GM12878 (cell line): ENCODE data around the gene PPP1R9B. TPM values are rescaled to one million over a fixed set of nuclear protein-coding genes. Genes with fewer than 3 reads are reported as not detected.

ENCODE experiments used
- ATAC-seq: fragments of 200-7000 bp; cut with Tn5 transposase; 3 replicates; pipeline ENCODE4 v1.9.1; 2020; ENCODE audit warnings: mild to moderate bottlenecking, moderate library complexity
- BruUV-seq: library from RNA; stranded (reverse); fragments of 400-500 nt; replicated peaks from 2 replicates; lab custom pipeline; 2021; lab: Mats Ljungman, UMichigan
- CTCF ChIA-PET: fragments of 300-600 bp; sonication (Branson Sonifier 250); formaldehyde crosslinking; extraction: SDS; loops from one replicate; lab custom pipeline; 2021; ENCODE audit warnings: inconsistent platforms; lab: Yijun Ruan, JAX
- POLR2A ChIA-PET: fragments of 350-600 bp; formaldehyde crosslinking; extraction: SDS; loops from one replicate; lab custom pipeline; 2021; ENCODE audit warnings: inconsistent platforms; lab: Charles Lee
- RAD21 ChIA-PET: fragments of 300-600 bp; sonication (Branson Sonifier 250); formaldehyde crosslinking; loops from one replicate; lab custom pipeline; 2023; ENCODE audit warnings: antibody characterized with exemption; ENCODE audit not compliant: unreplicated experiment; lab: Charles Lee
- SMC1A ChIA-PET: fragments of 300-600 bp; sonication (Branson Sonifier 250); formaldehyde crosslinking; loops from one replicate; lab custom pipeline; 2023; ENCODE audit not compliant: unreplicated experiment, uncharacterized antibody; lab: Charles Lee
- DNase-seq: peaks from one replicate; pipeline ENCODE4 v3.0.0-alpha.2; 2011; ENCODE audit warnings: low read depth, low spot score
- FAIRE-seq: peaks from 3 replicates; lab custom pipeline; 2011; peaks lifted over from hg19 to GRCh38; lab: Jason Lieb, UNC
- H2AFZ ChIP-seq: 2 replicates; pipeline ENCODE4 v1.6.0; 2011; ENCODE audit warnings: low read depth, low read length, control low read depth; ENCODE audit not compliant: control insufficient read depth
- H3K27ac ChIP-seq: 2 replicates; pipeline ENCODE4 v1.5.1; 2011; ENCODE audit warnings: control low read depth; ENCODE audit not compliant: control insufficient read depth, insufficient read depth
- H3K27me3 ChIP-seq, 2 experiments: replicated peaks in 1 of 2; 2 replicates each; pipeline versions ENCODE4 v1.6.0 to v1.6.1; 2011; ENCODE audit warnings: low read length in 1 of 2; ENCODE audit not compliant: control insufficient read depth in 2 of 2, insufficient read depth in 2 of 2
- H3K36me3 ChIP-seq, 2 experiments: 2 replicates each; pipeline ENCODE4 v1.5.1; 2011; ENCODE audit warnings: low read length in 1 of 2; ENCODE audit not compliant: control insufficient read depth in 2 of 2, insufficient read depth in 2 of 2
- H3K4me1 ChIP-seq: 2 replicates; pipeline ENCODE4 v1.6.1; 2011; ENCODE audit warnings: mild to moderate bottlenecking, low read length, moderate library complexity, mixed read lengths; ENCODE audit not compliant: control insufficient read depth, insufficient read depth
- H3K4me2 ChIP-seq: 2 replicates; pipeline ENCODE4 v1.6.0; 2011; ENCODE audit warnings: control low read depth; ENCODE audit not compliant: control insufficient read depth, insufficient read depth
- H3K4me3 ChIP-seq: fragments of 200-600 bp; sonication (generic); 2 replicates; pipeline ENCODE4 v1.5.1; 2016
- H3K79me2 ChIP-seq: 2 replicates; pipeline ENCODE4 v1.6.0; 2011; ENCODE audit warnings: low read length; ENCODE audit not compliant: control insufficient read depth, insufficient read depth
- H3K9ac ChIP-seq: 2 replicates; pipeline ENCODE4 v1.8.0; 2011; ENCODE audit warnings: low read length, control low read depth, mixed read lengths; ENCODE audit not compliant: control insufficient read depth, insufficient read depth
- H3K9me3 ChIP-seq: replicated peaks from 3 replicates; pipeline ENCODE4 v1.5.1; 2011; ENCODE audit warnings: mild to moderate bottlenecking, low read length; ENCODE audit not compliant: control insufficient read depth, insufficient read depth
- H4K20me1 ChIP-seq: 2 replicates; pipeline ENCODE4 v1.6.0; 2011; ENCODE audit not compliant: control insufficient read depth, insufficient read depth
- JUNB ChIP-seq: IDR thresholded peaks from 2 replicates; pipeline ENCODE4 v1.6.1; 2016; ENCODE audit warnings: antibody characterized with exemption, mild to moderate bottlenecking
- LARP7 ChIP-seq: fragments of 450-650 bp; IDR thresholded peaks from 2 replicates; pipeline ENCODE4 v1.6.1; 2017; ENCODE audit warnings: mild to moderate bottlenecking
- NR2C2 ChIP-seq: IDR thresholded peaks from 2 replicates; pipeline ENCODE4 v1.6.1; 2011; ENCODE audit warnings: borderline replicate concordance, low read depth; ENCODE audit not compliant: control insufficient read depth, insufficient read length
- RCOR1 ChIP-seq: conservative IDR thresholded peaks from 2 replicates; pipeline ENCODE4 v1.6.1; 2012; ENCODE audit warnings: low read depth, low read length, improper control_type of control experiment
- SIN3A ChIP-seq: IDR thresholded peaks from 2 replicates; pipeline ENCODE4 v1.6.1; 2012; ENCODE audit warnings: low read depth, low read length, improper control_type of control experiment
- SREBF2 ChIP-seq: IDR thresholded peaks from 2 replicates; pipeline ENCODE4 v1.6.1; 2012; ENCODE audit warnings: mild to moderate bottlenecking, low read length
- TCF3 ChIP-seq: IDR thresholded peaks from 2 replicates; pipeline ENCODE4 v1.6.1; 2012; ENCODE audit warnings: low read depth, mild to moderate bottlenecking, low read length, borderline replicate concordance; ENCODE audit not compliant: insufficient read depth
- YBX1 ChIP-seq: fragments of 450-650 bp; IDR thresholded peaks from 2 replicates; pipeline ENCODE4 v1.6.1; 2016; ENCODE audit warnings: antibody characterized with exemption
- WGBS: methylation state at CpG from one replicate; pipeline ENCODE4 v1.1.6; 2016; ENCODE audit warnings: low lambda C conversion rate; ENCODE audit not compliant: insufficient replicate concordance, insufficient coverage; ENCODE audit errors: missing lambda C conversion rate; 5-methylcytosine and 5-hydroxymethylcytosine counted together
- in situ Hi-C: fragments of 300-500 bp; cut with MboI; formaldehyde crosslinking; loops from 9 replicates; pipeline ENCODE4 v1.14.3; 2018; ENCODE audit warnings: mixed read lengths
- intact Hi-C: fragments of 100-400 bp; cut with micrococcal nuclease; formaldehyde crosslinking; loops from one replicate; pipeline ENCODE4 v1.14.2; 2022; ENCODE audit not compliant: unreplicated experiment
- polyA plus RNA-seq, 11 experiments: library from polyadenylated mRNA; depleted of rRNA in 4 of 11; unstranded in 6 of 11; stranded (reverse) in 5 of 11; fragments of >200 nt; fragmentation: Nextera tagmentation in 4 of 11; fragmentation: Illumina TruSeq in 1 of 11; extraction: Ambion mirVana in 4 of 11; extraction: Trizol in 1 of 11; gene quantifications; 1 replicate in 1 of 11; 2 replicates in 10 of 11; pipeline versions ENCODE4 v1.2.1 to v1.2.3, GENCODE V29; 2011 to 2016; ENCODE audit warnings: inconsistent platforms in 2 of 11, missing spikeins in 2 of 11, low read depth in 1 of 11
- total RNA-seq, 4 experiments: library from RNA; depleted of rRNA in 3 of 4; stranded (reverse); fragments of >200 nt in 3 of 4; fragmentation: Illumina TruSeq in 1 of 4; extraction: Trizol in 1 of 4; gene quantifications; 2 replicates each; pipeline versions ENCODE4 v1.2.1 to v1.2.3, GENCODE V29; 2013 to 2021
- TF ChIP-seq, protein P1 (sequence below): fragments of 450-650 bp; IDR thresholded peaks from 2 replicates; pipeline ENCODE4 v1.6.1; 2017; ENCODE audit warnings: mild to moderate bottlenecking, moderate library complexity
- TF ChIP-seq, protein P2 (sequence below): IDR thresholded peaks from 2 replicates; pipeline ENCODE4 v1.6.1; 2012; ENCODE audit warnings: low read length, inconsistent platforms
- TF ChIP-seq, protein P3 (sequence below): fragments of 450-650 bp; IDR thresholded peaks from 2 replicates; pipeline ENCODE4 v1.6.1; 2017; ENCODE audit warnings: low read depth, mild to moderate bottlenecking, moderate library complexity

Gene PPP1R9B
- total and polyA plus RNA-seq, 10 of the 15 experiments (the other 5 are each of a cell fraction or from before 2014, with no cell fraction given), result 0.20 to 107 (median 37.5) TPM

DNA sequence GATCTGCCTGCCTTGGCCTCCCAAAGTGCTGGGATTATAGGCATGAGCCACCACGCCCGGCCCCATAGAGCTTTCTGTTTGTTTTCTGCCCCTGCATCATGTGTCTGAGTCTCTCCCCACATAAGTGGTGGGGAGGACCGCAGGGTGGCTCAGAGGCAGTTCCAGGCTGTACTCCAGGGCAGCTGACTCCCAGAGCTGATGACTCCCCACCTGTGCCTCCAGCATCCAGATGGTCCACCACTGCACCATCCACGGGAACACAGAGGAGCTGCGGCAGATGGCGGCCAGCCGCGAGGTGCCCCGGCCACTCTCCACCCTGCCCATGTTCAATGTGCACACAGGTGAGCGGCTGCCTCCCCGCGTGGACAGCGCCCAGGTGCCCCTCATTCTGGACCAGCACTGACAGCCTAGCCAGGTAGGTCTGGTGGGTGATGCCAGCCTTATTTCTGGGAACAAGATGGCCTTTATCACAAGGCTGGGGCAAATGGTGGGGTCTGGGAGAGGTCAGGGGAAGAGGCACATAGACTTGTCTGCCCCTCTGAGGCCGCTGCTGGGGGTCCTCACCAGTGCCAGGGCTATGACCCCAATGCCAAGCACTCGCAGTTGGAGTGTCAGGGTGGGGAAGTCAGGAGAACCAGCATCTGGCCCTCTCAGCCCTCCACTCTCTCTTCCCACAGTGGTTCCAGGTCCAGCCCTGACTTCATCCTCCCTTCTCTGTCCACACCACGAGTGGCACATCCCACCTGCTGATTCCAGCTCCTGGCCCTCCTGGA, 24.7 kb upstream of the PPP1R9B start:
- no peak overlapping the region for H3K4me3 ChIP-seq
- H3K27me3 ChIP-seq, result no peaks in the 10 kb centered on the region
- H3K27ac ChIP-seq, result no peak overlapping the region
- H3K9ac ChIP-seq, result no peak overlapping the region
- no peaks in the 10 kb centered on the region for H4K20me1 ChIP-seq
- ChIA-PET SMC1A (interaction anchor here (2.1 kb wide), 1 partner anchor 40 kb away, joined by 5 read pairs; no protein-coding TSS in a partner anchor), CTCF (interaction anchor here (1.3 to 17.0 kb wide), 4 partner anchors 14 to 99 kb away, joined by 3 to 514 read pairs (median 12); partner anchors contain the start of gene TMEM92), POLR2A (interaction anchor here (0.5 kb wide), 1 partner anchor 542 kb away, joined by 4 read pairs; no protein-coding TSS in a partner anchor), RAD21 (interaction anchor here (1.9 kb wide), 1 partner anchor 21 kb away, joined by 8 read pairs; no protein-coding TSS in a partner anchor)
- no peaks in the 10 kb centered on the region for H3K9me3 ChIP-seq
- H3K79me2 ChIP-seq, result no peaks in the 10 kb centered on the region
- ATAC-seq (no peak), DNase-seq (no peak), FAIRE-seq (no peak)
- H3K4me2 ChIP-seq, result no peak overlapping the region
- 59% methylated on average over 16 of the region's 16 CpGs for WGBS
- no peak overlapping the region for H2AFZ ChIP-seq
- intact Hi-C loops, result no loop called here
- peaks cover 18% of the 10 kb centered on the region for H3K4me1 ChIP-seq
- no peak for TF ChIP-seq SREBF2
- no peak for TF ChIP-seq SIN3A
- TF ChIP-seq, protein P1, sequence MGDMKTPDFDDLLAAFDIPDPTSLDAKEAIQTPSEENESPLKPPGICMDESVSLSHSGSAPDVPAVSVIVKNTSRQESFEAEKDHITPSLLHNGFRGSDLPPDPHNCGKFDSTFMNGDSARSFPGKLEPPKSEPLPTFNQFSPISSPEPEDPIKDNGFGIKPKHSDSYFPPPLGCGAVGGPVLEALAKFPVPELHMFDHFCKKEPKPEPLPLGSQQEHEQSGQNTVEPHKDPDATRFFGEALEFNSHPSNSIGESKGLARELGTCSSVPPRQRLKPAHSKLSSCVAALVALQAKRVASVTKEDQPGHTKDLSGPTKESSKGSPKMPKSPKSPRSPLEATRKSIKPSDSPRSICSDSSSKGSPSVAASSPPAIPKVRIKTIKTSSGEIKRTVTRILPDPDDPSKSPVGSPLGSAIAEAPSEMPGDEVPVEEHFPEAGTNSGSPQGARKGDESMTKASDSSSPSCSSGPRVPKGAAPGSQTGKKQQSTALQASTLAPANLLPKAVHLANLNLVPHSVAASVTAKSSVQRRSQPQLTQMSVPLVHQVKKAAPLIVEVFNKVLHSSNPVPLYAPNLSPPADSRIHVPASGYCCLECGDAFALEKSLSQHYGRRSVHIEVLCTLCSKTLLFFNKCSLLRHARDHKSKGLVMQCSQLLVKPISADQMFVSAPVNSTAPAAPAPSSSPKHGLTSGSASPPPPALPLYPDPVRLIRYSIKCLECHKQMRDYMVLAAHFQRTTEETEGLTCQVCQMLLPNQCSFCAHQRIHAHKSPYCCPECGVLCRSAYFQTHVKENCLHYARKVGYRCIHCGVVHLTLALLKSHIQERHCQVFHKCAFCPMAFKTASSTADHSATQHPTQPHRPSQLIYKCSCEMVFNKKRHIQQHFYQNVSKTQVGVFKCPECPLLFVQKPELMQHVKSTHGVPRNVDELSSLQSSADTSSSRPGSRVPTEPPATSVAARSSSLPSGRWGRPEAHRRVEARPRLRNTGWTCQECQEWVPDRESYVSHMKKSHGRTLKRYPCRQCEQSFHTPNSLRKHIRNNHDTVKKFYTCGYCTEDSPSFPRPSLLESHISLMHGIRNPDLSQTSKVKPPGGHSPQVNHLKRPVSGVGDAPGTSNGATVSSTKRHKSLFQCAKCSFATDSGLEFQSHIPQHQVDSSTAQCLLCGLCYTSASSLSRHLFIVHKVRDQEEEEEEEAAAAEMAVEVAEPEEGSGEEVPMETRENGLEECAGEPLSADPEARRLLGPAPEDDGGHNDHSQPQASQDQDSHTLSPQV, result no peak
- no peak for TF ChIP-seq RCOR1
- no peak for TF ChIP-seq TCF3
- TF ChIP-seq LARP7, result no peak
- no peak for TF ChIP-seq JUNB
- TF ChIP-seq, protein P2, sequence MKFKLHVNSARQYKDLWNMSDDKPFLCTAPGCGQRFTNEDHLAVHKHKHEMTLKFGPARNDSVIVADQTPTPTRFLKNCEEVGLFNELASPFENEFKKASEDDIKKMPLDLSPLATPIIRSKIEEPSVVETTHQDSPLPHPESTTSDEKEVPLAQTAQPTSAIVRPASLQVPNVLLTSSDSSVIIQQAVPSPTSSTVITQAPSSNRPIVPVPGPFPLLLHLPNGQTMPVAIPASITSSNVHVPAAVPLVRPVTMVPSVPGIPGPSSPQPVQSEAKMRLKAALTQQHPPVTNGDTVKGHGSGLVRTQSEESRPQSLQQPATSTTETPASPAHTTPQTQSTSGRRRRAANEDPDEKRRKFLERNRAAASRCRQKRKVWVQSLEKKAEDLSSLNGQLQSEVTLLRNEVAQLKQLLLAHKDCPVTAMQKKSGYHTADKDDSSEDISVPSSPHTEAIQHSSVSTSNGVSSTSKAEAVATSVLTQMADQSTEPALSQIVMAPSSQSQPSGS, result no peak
- TF ChIP-seq, protein P3, sequence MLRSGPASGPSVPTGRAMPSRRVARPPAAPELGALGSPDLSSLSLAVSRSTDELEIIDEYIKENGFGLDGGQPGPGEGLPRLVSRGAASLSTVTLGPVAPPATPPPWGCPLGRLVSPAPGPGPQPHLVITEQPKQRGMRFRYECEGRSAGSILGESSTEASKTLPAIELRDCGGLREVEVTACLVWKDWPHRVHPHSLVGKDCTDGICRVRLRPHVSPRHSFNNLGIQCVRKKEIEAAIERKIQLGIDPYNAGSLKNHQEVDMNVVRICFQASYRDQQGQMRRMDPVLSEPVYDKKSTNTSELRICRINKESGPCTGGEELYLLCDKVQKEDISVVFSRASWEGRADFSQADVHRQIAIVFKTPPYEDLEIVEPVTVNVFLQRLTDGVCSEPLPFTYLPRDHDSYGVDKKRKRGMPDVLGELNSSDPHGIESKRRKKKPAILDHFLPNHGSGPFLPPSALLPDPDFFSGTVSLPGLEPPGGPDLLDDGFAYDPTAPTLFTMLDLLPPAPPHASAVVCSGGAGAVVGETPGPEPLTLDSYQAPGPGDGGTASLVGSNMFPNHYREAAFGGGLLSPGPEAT, result no peak
- no peak for TF ChIP-seq YBX1
- TF ChIP-seq NR2C2, result no peak
- no peaks in the 10 kb centered on the region for H3K36me3 ChIP-seq
- in situ Hi-C loops, result no loop called here
- BruUV-seq, result no TSS peak
